ENCODE measurements around the gene GALNT5.
A peak's percentile ranks its signal among the peaks of the same experiment; 100 is the strongest.
"Not testable (repeated sequence)": the region's sequence is repeated elsewhere in the genome, so short reads cannot be mapped to it uniquely, and the experiment has no call there.

Gene GALNT5

GRCh38 chr2:157257312-157258252 lies at the start of gene GALNT5:
Gene GALNT5, plus strand, starts transcription at chr2:157257705. Its CDS starts 378 bp downstream, at chr2:157258083.
- peak; percentile 68 for DNase-seq

- DNase-seq: no peak
These were observed 41.1 kb upstream of the GALNT5 start for GRCh38 chr2:157216286-157216965.

GRCh38 chr2:157217409-157217808 lies 40.1 kb upstream of the GALNT5 start:
- no peak for DNase-seq

GRCh38 chr2:157218911-157219310 lies 38.6 kb upstream of the GALNT5 start:
- no peak for DNase-seq

GRCh38 chr2:157220502-157220901 lies 37.0 kb upstream of the GALNT5 start:
- no peak for DNase-seq

- DNase-seq: no peak
These were observed 36.0 kb upstream of the GALNT5 start for GRCh38 chr2:157221394-157221988.

GRCh38 chr2:157223624-157224205 lies 33.8 kb upstream of the GALNT5 start:
- no peak for DNase-seq

- DNase-seq: not testable (repeated sequence)
These were observed 33.1 kb upstream of the GALNT5 start for GRCh38 chr2:157224448-157224847.

- no peak for DNase-seq
These were observed 29.9 kb upstream of the GALNT5 start for GRCh38 chr2:157227592-157227991.

GRCh38 chr2:157228946-157229345 lies 28.6 kb upstream of the GALNT5 start:
- DNase-seq: no peak

- peak; percentile 95 for DNase-seq
These were observed 27.9 kb upstream of the GALNT5 start for GRCh38 chr2:157229572-157229971.

- DNase-seq: peak; percentile 23
These were observed 26.0 kb upstream of the GALNT5 start for GRCh38 chr2:157231476-157231875.

GRCh38 chr2:157233506-157233905 lies 24.0 kb upstream of the GALNT5 start:
- peak; percentile 91 for DNase-seq

GRCh38 chr2:157236404-157236803 lies 21.1 kb upstream of the GALNT5 start:
- DNase-seq: no peak

- DNase-seq: no peak
These were observed 19.2 kb upstream of the GALNT5 start for GRCh38 chr2:157238296-157238695.

- DNase-seq: no peak
These were observed 12.8 kb upstream of the GALNT5 start for GRCh38 chr2:157244691-157245090.

- DNase-seq: no peak
These were observed 12.2 kb upstream of the GALNT5 start for GRCh38 chr2:157245144-157245840.

- peak; percentile 94 for DNase-seq
These were observed 11.4 kb upstream of the GALNT5 start for GRCh38 chr2:157245846-157246764.

- no peak for DNase-seq
These were observed 10.6 kb upstream of the GALNT5 start for GRCh38 chr2:157246765-157247407.

- DNase-seq: no peak
These were observed 6.7 kb upstream of the GALNT5 start for GRCh38 chr2:157250836-157251235.

GRCh38 chr2:157251932-157252331 lies 5.6 kb upstream of the GALNT5 start:
- DNase-seq: no peak
